Endodermal cell (in vitro differentiated cells): ENCODE data around the gene ERMP1. TPM values are rescaled to one million over a fixed set of nuclear protein-coding genes. Genes with fewer than 3 reads are reported as not detected.

Experiments used
- DNase-seq: peaks from one replicate; pipeline ENCODE4 v3.0.0-alpha.2; 2017
- H3K27ac ChIP-seq: 2 replicates; pipeline ENCODE4 v1.5.1; 2013; ENCODE audit warnings: mild to moderate bottlenecking, low read depth, low read length, moderate library complexity
- H3K27me3 ChIP-seq: 2 replicates; pipeline ENCODE4 v1.6.1; 2013; ENCODE audit warnings: mild to moderate bottlenecking, low read length, moderate library complexity; ENCODE audit not compliant: insufficient read depth, control insufficient read depth, poor library complexity, severe bottlenecking
- H3K36me3 ChIP-seq: 2 replicates; pipeline ENCODE4 v1.7.0; 2013; ENCODE audit warnings: mild to moderate bottlenecking, low read length, moderate library complexity; ENCODE audit not compliant: control insufficient read depth, insufficient read depth
- H3K4me1 ChIP-seq: one replicate; pipeline ENCODE4 v1.7.0; 2013; ENCODE audit warnings: low read length; ENCODE audit not compliant: control insufficient read depth, insufficient read depth
- H3K4me3 ChIP-seq: 2 replicates; pipeline ENCODE4 v1.5.1; 2013; ENCODE audit warnings: mild to moderate bottlenecking, low read length, moderate library complexity
- H3K9ac ChIP-seq: 2 replicates; pipeline ENCODE4 v1.6.1; 2013; ENCODE audit warnings: mild to moderate bottlenecking, low read length, moderate library complexity; ENCODE audit not compliant: poor library complexity, severe bottlenecking; ENCODE audit errors: extremely low read depth
- H3K9me3 ChIP-seq: 2 replicates; pipeline ENCODE4 v1.6.1; 2013; ENCODE audit warnings: mild to moderate bottlenecking, low read length, moderate library complexity; ENCODE audit not compliant: control insufficient read depth
- H3K27ac Mint-ChIP-seq: 2 replicates; pipeline ENCODE4 v1.8.0; 2020; ENCODE audit warnings: mixed read lengths
- H3K27me3 Mint-ChIP-seq: 2 replicates; pipeline ENCODE4 v1.8.0; 2021; ENCODE audit warnings: mild to moderate bottlenecking, mixed read lengths; ENCODE audit not compliant: insufficient read depth
- H3K36me3 Mint-ChIP-seq: 2 replicates; pipeline ENCODE4 v1.8.0; 2020; ENCODE audit warnings: low read depth, mixed read lengths
- H3K4me1 Mint-ChIP-seq: 2 replicates; pipeline ENCODE4 v1.8.0; 2020; ENCODE audit warnings: mixed read lengths
- H3K4me3 Mint-ChIP-seq: 2 replicates; pipeline ENCODE4 v1.8.0; 2020; ENCODE audit warnings: mild to moderate bottlenecking, moderate library complexity, mixed read lengths
- H3K9me3 Mint-ChIP-seq: 2 replicates; pipeline ENCODE4 v1.8.0; 2020; ENCODE audit warnings: mild to moderate bottlenecking, mixed read lengths
- WGBS, 2 experiments: methylation state at CpG; one replicate each; pipeline versions ENCODE4 v1.1.5 to v1.1.7; 2013; ENCODE audit warnings: missing lambda C conversion rate in 2 of 2, mixed read lengths in 1 of 2; ENCODE audit not compliant: insufficient coverage in 1 of 2, insufficient read length in 1 of 2; 5-methylcytosine and 5-hydroxymethylcytosine counted together
- total RNA-seq, 2 donors: library from RNA; stranded (reverse); fragmentation: NEBNext Ultra II Directional in 1 of 2; extraction: Animal tissue kit (Norgen Biotek cat#: 25700) in 1 of 2; gene quantifications; 2 replicates in 1 of 2; 3 replicates in 1 of 2; pipeline ENCODE4 v1.2.1, GENCODE V29; 2021
- TF ChIP-seq, protein P1 (sequence below): fragments of 200-600 bp; sonication (generic); conservative IDR thresholded peaks from 2 replicates; pipeline ENCODE4 v1.5.0; 2021; ENCODE audit warnings: antibody characterized with exemption, mild to moderate bottlenecking

The ERMP1 gene
- total RNA-seq, 2 donors from 2014 or later: 22.8 to 36.0 TPM

DNA sequence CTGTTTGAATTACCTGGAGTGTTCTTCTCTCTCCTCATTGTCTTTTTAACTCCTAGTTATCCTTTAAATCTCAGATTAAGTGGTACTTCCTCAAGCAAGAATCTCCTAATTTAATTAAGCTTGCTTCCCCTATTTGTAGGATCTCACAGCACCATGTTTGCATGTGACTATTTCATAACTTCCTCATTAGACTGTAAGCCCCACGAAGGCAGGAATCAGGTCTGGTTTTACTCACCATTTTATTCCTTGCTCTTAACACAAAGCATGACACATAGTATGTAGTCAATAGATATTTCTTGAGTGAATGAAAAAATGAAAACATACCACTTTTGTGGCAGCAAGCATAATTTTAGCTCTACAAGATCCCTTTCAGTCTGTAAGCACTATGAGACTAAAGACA, 1.3 kb upstream of the ERMP1 start:
- Mint-ChIP-seq H3K4me1 (peaks cover 31% of the 10 kb centered on the region), H3K36me3 (peaks cover 2% of the 10 kb centered on the region), H3K27ac (no peak overlapping the region), H3K27me3 (peaks cover 14% of the 10 kb centered on the region), H3K9me3 (no peaks in the 10 kb centered on the region), H3K4me3 (no peak overlapping the region)
- peaks cover 10% of the 10 kb centered on the region for H3K36me3 ChIP-seq
- no peak overlapping the region for H3K9ac ChIP-seq
- TF ChIP-seq, protein P1, sequence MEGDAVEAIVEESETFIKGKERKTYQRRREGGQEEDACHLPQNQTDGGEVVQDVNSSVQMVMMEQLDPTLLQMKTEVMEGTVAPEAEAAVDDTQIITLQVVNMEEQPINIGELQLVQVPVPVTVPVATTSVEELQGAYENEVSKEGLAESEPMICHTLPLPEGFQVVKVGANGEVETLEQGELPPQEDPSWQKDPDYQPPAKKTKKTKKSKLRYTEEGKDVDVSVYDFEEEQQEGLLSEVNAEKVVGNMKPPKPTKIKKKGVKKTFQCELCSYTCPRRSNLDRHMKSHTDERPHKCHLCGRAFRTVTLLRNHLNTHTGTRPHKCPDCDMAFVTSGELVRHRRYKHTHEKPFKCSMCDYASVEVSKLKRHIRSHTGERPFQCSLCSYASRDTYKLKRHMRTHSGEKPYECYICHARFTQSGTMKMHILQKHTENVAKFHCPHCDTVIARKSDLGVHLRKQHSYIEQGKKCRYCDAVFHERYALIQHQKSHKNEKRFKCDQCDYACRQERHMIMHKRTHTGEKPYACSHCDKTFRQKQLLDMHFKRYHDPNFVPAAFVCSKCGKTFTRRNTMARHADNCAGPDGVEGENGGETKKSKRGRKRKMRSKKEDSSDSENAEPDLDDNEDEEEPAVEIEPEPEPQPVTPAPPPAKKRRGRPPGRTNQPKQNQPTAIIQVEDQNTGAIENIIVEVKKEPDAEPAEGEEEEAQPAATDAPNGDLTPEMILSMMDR: no peak
- 81% methylated on average over 1 of the region's 1 CpG; no CpG with 5 or more reads in 1 of the 2 experiments for WGBS, 2 experiments
- H3K4me1 ChIP-seq: peaks cover 9% of the 10 kb centered on the region
- H3K27me3 ChIP-seq: peaks cover 19% of the 10 kb centered on the region
- H3K4me3 ChIP-seq: no peak overlapping the region
- DNase-seq: no peak
- H3K27ac ChIP-seq: no peak overlapping the region
- H3K9me3 ChIP-seq: no peaks in the 10 kb centered on the region

DNA sequence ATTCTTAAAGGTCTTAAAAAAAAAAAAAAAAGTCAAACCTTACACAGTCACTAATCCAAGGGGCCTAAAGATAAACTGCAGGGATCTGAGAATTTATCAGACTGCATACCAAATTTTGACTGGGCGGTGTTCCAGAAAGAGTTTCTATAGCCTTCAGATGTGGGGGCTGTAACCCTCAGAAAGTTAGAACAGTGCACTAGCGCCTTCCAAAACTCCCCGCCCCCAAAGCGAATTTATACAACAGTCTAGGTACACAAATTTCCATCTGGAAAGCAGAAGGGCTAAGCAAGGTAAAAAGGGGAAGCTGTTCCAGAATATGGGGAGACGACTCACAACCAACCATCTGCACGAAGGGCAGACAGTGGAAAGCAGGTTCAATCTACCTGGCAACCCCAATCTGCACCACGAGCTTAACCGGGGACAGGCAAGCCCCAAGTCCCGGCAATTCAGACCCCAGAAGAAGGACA, 813 bp downstream of the ERMP1 start:
- Histone ChIP-seq H3K27ac (no peak overlapping the region), H3K9me3 (no peaks in the 10 kb centered on the region), H3K4me1 (peaks cover 8% of the 10 kb centered on the region), H3K4me3 (peak overlapping the region; percentile 92), H3K36me3 (peaks cover 18% of the 10 kb centered on the region), H3K27me3 (peaks cover 19% of the 10 kb centered on the region), H3K9ac (peak overlapping the region; percentile 45)
- TF ChIP-seq, protein P1: no peak
- Mint-ChIP-seq H3K4me3 (peak overlapping the region; percentile 73), H3K9me3 (no peaks in the 10 kb centered on the region), H3K36me3 (peaks cover 2% of the 10 kb centered on the region), H3K27me3 (peaks cover 14% of the 10 kb centered on the region), H3K4me1 (peaks cover 28% of the 10 kb centered on the region), H3K27ac (no peak overlapping the region)
- DNase-seq: no peak
- WGBS, 2 experiments: 10 to 57% methylated on average over 5 to 9 of the region's 9 CpGs

DNA sequence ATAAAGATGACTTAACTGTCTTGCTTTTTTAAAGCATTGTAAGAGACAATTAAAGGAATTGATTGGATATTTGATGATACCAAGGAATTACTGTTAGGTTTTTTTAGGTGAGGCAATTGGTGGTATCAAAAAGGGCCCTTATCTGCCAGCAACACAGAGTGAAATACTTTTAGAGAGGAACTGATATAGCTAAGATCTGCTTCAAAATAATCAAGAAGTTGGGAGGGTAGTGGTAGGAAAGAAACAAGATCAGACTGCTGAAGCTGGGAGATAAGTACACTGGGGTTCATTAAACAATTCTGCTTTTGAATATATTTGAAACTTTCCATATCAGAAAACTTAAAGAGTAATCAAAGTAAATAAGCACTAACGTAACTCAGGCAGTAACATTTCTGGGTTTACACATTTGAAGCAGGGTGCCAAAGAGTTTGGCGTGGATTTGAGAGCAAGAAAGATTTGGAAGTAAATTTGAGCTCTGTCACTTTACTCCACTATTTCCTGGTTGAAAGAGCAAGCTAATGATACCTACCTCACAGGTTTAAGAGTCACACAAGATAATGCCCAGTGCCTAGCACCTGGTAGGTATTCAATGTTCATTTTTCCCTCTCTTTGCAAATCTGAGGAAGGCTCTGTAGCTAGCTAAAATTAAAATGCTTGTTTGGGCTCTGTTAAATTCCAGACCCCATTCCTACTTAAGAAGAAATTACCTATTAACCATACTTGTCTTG, 6.9 kb downstream of the ERMP1 start:
- no peak overlapping the region for H3K9ac ChIP-seq
- no peaks in the 10 kb centered on the region for H3K27me3 ChIP-seq
- H3K9me3 ChIP-seq: no peaks in the 10 kb centered on the region
- no peaks in the 10 kb centered on the region for H3K9me3 Mint-ChIP-seq
- 95 to 100% methylated on average over 1 to 2 of the region's 2 CpGs for WGBS, 2 experiments
- H3K27ac Mint-ChIP-seq: peak overlapping the region; percentile 16
- no peak overlapping the region for H3K27ac ChIP-seq
- no peak for DNase-seq
- peaks cover 46% of the 10 kb centered on the region for H3K36me3 ChIP-seq
- no peaks in the 10 kb centered on the region for H3K4me1 ChIP-seq
- H3K4me1 Mint-ChIP-seq: peaks cover 7% of the 10 kb centered on the region
- H3K36me3 Mint-ChIP-seq: peaks cover 22% of the 10 kb centered on the region
- TF ChIP-seq, protein P1: no peak
- H3K27me3 Mint-ChIP-seq: no peaks in the 10 kb centered on the region
- H3K4me3 Mint-ChIP-seq: no peak overlapping the region
- peak overlapping the region; percentile 36 for H3K4me3 ChIP-seq
